PFSK-1 (cell line): ENCODE results near the gene MBNL1.

Experiments used
- FOXP2 ChIP-seq: optimal IDR thresholded peaks from 2 replicates; pipeline ENCODE3; 2011; ENCODE audit warnings: borderline replicate concordance, control low read depth, inconsistent platforms; ENCODE audit not compliant: insufficient read depth; ENCODE audit errors: extremely low read length, extremely low read depth
- POLR2AphosphoS5 ChIP-seq: IDR thresholded peaks from 2 replicates; pipeline ENCODE4 v1.6.1; 2012; ENCODE audit warnings: low read depth, mild to moderate bottlenecking, control low read depth, low read length, moderate library complexity
- REST ChIP-seq, 2 experiments: IDR thresholded peaks; 2 replicates each; pipeline versions ENCODE4 v1.6.1 to v1.8.0; 2011 to 2012; ENCODE audit warnings: low read depth in 2 of 2, low read length in 2 of 2, control low read depth in 1 of 2, inconsistent platforms in 1 of 2, mild to moderate bottlenecking in 1 of 2, moderate library complexity in 1 of 2; ENCODE audit not compliant: insufficient read depth in 1 of 2
- SIN3A ChIP-seq: IDR thresholded peaks from 2 replicates; pipeline ENCODE4 v1.6.1; 2012; ENCODE audit warnings: mild to moderate bottlenecking, low read length, moderate library complexity, borderline replicate concordance; ENCODE audit not compliant: insufficient read depth
- TAF1 ChIP-seq: IDR thresholded peaks from 2 replicates; pipeline ENCODE4 v1.6.1; 2012; ENCODE audit warnings: low read length, control low read depth, borderline replicate concordance; ENCODE audit not compliant: insufficient read depth

MBNL1 gene

GRCh38 chr3:152436707-152437590 lies 168.2 kb downstream of the MBNL1 start:
- TF ChIP-seq REST (IDR thresholded peaks at IDR 0.05; ENCODE audit: insufficient read depth in 1 of 2, low read depth in 2 of 2, low read length in 2 of 2) (no peak), TAF1 (no peak), SIN3A (no peak), FOXP2 (no peak), POLR2AphosphoS5 (no peak)

- no peak for TF ChIP-seq REST (IDR thresholded peaks at IDR 0.05; ENCODE audit: insufficient read depth in 1 of 2, low read depth in 2 of 2, low read length in 2 of 2)
- no peak for TF ChIP-seq FOXP2
- TF ChIP-seq POLR2AphosphoS5 = no peak
- no peak for TF ChIP-seq SIN3A
- no peak for TF ChIP-seq TAF1
These were observed 169.5 kb downstream of the MBNL1 start for GRCh38 chr3:152438181-152438580.

- TF ChIP-seq REST (IDR thresholded peaks at IDR 0.05; ENCODE audit: insufficient read depth in 1 of 2, low read depth in 2 of 2, low read length in 2 of 2) = no peak
- no peak for TF ChIP-seq SIN3A
- TF ChIP-seq FOXP2 = no peak
- TF ChIP-seq TAF1 = no peak
- no peak for TF ChIP-seq POLR2AphosphoS5
These were observed 170.0 kb downstream of the MBNL1 start for GRCh38 chr3:152438706-152439105.

GRCh38 chr3:152443212-152444023 lies 174.7 kb downstream of the MBNL1 start:
- TF ChIP-seq POLR2AphosphoS5 = no peak
- no peak for TF ChIP-seq TAF1
- TF ChIP-seq REST (IDR thresholded peaks at IDR 0.05; ENCODE audit: insufficient read depth in 1 of 2, low read depth in 2 of 2, low read length in 2 of 2) = no peak
- no peak for TF ChIP-seq FOXP2
- TF ChIP-seq SIN3A = no peak
